Naive B cell (primary cell): Measurements from ENCODE around the gene RALGPS1. TPM values are rescaled to one million over a fixed set of nuclear protein-coding genes. Genes with fewer than 3 reads are reported as not detected.
"Not testable (repeated sequence)": the region's sequence is repeated elsewhere in the genome, so short reads cannot be mapped to it uniquely, and the experiment has no call there.

Experiments used
- ATAC-seq, 2 donors: fragments of 150-1000 bp; cut with Tn5 transposase; 2 replicates each; pipeline ENCODE4 v1.10.0; 2021; ENCODE audit warnings: low read depth in 2 of 2, mild to moderate bottlenecking in 2 of 2, moderate library complexity in 2 of 2
- DNase-seq: peaks from one replicate; pipeline ENCODE4 v3.0.0; 2022
- H3K27ac Mint-ChIP-seq, 6 donors: one replicate each; pipeline ENCODE4 v1.8.0; 2020 to 2022; ENCODE audit warnings: mild to moderate bottlenecking in 6 of 6, mixed read lengths in 6 of 6, moderate library complexity in 5 of 6, inconsistent platforms in 2 of 6
- H3K27me3 Mint-ChIP-seq, 3 donors: one replicate each; pipeline ENCODE4 v1.8.0; 2021 to 2022; ENCODE audit warnings: mixed read lengths in 3 of 3, mild to moderate bottlenecking in 1 of 3
- H3K36me3 Mint-ChIP-seq, 2 donors: one replicate each; pipeline ENCODE4 v1.8.0; 2020 to 2022; ENCODE audit warnings: mixed read lengths in 2 of 2, inconsistent platforms in 1 of 2, mild to moderate bottlenecking in 1 of 2
- H3K4me1 Mint-ChIP-seq, 3 donors: one replicate each; pipeline ENCODE4 v1.8.0; 2020 to 2022; ENCODE audit warnings: mixed read lengths in 3 of 3, inconsistent platforms in 1 of 3, mild to moderate bottlenecking in 1 of 3, moderate library complexity in 1 of 3
- H3K4me3 Mint-ChIP-seq, 8 donors: one replicate each; pipeline ENCODE4 v1.8.0; 2020 to 2022; ENCODE audit warnings: mild to moderate bottlenecking in 8 of 8, mixed read lengths in 8 of 8, moderate library complexity in 8 of 8, inconsistent platforms in 2 of 8
- H3K9me3 Mint-ChIP-seq, 7 donors: one replicate each; pipeline ENCODE4 v1.8.0; 2020 to 2022; ENCODE audit warnings: mixed read lengths in 7 of 7, mild to moderate bottlenecking in 5 of 7, inconsistent platforms in 2 of 7, moderate library complexity in 1 of 7
- polyA plus RNA-seq, 6 donors: library from polyadenylated mRNA; unstranded; fragments of 300-500 nt; fragmentation: Illumina TruSeq; gene quantifications; one replicate each; pipeline ENCODE4 v1.2.3, GENCODE V29; 2021; ENCODE audit warnings: low read depth in 6 of 6

The RALGPS1 gene
- polyA plus RNA-seq, 6 donors from 2014 or later: 3.0 to 7.9 (median 5.4) TPM

DNA sequence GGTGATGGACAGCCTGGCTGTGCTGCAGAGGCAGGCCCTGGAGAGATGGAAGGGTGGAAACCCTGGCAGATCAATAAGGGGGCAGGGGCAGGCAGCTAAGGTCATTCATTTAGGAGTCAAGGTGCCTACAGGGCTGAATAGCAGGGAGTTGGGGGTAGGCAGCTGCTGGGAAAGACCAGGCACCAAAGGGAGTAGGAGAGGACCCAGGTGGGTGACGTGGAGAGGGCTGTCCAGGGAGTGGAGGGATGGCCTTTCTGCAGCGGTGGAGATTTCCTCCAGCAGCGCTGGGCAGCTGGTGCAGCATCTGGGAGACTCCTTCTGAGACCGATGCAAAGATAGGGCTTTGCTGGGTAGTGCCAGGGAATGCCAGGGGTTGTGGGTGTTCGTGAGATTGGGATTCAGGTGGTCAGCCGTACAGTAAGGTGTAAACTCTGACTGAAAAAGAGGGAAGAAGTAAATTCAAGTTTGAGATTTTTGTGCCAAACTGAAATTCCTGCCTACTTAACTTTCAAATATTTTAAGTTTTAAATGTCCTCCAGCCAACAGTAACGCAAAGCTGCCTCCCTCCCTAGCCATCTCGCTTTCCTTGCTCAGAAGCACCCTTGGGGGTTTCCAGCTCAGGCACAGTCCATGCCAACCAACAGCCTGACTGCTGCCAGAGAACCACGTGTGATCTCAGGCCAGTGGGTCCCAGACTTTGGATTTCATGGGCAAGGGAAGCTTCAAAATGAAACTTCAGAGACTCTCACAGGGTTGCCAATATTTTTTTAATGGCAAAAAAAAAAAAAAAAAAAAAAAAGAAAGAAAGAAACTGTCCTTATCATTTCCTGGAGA lies 226.5 kb downstream of the RALGPS1 start:
- no peak for DNase-seq
- Mint-ChIP-seq H3K4me3 (no peak overlapping the region), H3K27ac (peak overlapping the region in 1 of 6 donors; percentile 34), H3K36me3 (peaks cover 0 to 4% of the 10 kb centered on the region in 2 donors), H3K27me3 (no peaks in the 10 kb centered on the region), H3K9me3 (peaks cover 0 to 2% (median 0%) of the 10 kb centered on the region in 7 donors), H3K4me1 (no peaks in the 10 kb centered on the region)
- no peak for ATAC-seq

GRCh38 chr9:127142291-127142690 lies 227.7 kb downstream of the RALGPS1 start:
- H3K4me3 Mint-ChIP-seq: no peak overlapping the region
- peaks cover 0 to 6% (median 2%) of the 10 kb centered on the region in 7 donors for H3K9me3 Mint-ChIP-seq
- H3K27ac Mint-ChIP-seq: no peak overlapping the region
- no peak for ATAC-seq
- H3K4me1 Mint-ChIP-seq: no peaks in the 10 kb centered on the region
- H3K36me3 Mint-ChIP-seq: peaks cover 0 to 4% of the 10 kb centered on the region in 2 donors
- H3K27me3 Mint-ChIP-seq: no peaks in the 10 kb centered on the region
- DNase-seq: no peak

- H3K9me3 Mint-ChIP-seq: peaks cover 0 to 6% (median 2%) of the 10 kb centered on the region in 7 donors
- DNase-seq: no peak
- no peak for ATAC-seq
- H3K36me3 Mint-ChIP-seq: peaks cover 0 to 4% of the 10 kb centered on the region in 2 donors
- H3K27me3 Mint-ChIP-seq: no peaks in the 10 kb centered on the region
- H3K4me3 Mint-ChIP-seq: no peak overlapping the region
- H3K27ac Mint-ChIP-seq: peak overlapping the region in 2 of 6 donors; percentile 1 to 31
- H3K4me1 Mint-ChIP-seq: no peaks in the 10 kb centered on the region
Measured at GRCh38 chr9:127142931-127143464, 228.4 kb downstream of the RALGPS1 start.

DNA sequence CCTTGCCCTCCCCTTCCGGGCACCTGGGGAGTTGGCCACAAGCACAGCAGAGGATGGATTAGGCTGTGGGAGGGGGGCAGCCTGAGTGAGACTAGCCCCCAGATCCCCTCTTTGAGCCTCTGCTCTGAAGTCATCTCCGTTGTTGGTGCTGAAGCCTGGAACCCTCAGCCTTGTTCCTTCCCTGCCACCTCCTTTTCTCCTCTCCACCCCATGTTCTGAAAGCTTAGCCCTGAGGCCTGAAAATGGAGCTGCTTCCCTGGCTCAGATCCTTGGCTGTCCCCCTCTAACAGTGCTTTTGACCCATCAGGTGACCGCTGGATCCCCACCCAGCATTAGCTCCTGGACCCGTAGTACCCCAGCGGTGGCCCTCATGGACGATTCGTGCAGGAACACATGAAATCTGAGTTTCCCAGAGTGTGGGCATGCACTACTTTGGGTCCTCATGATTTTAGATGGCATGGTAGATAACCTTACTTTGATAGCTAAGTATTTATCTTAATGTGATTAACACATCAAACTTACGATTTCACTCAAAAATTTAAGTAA lies 229.4 kb downstream of the RALGPS1 start:
- no peak for ATAC-seq
- H3K36me3 Mint-ChIP-seq: peaks cover 0 to 4% of the 10 kb centered on the region in 2 donors
- H3K4me3 Mint-ChIP-seq: no peak overlapping the region
- H3K27me3 Mint-ChIP-seq: no peaks in the 10 kb centered on the region
- peak overlapping the region in 1 of 6 donors; percentile 55 for H3K27ac Mint-ChIP-seq
- no peak for DNase-seq
- no peaks in the 10 kb centered on the region for H3K4me1 Mint-ChIP-seq
- peaks cover 0 to 6% (median 2%) of the 10 kb centered on the region in 7 donors for H3K9me3 Mint-ChIP-seq

GRCh38 chr9:127144670-127145445 lies 230.3 kb downstream of the RALGPS1 start:
- Mint-ChIP-seq H3K9me3 (peaks cover 0 to 6% (median 2%) of the 10 kb centered on the region in 7 donors), H3K27ac (peak overlapping the region in 1 of 6 donors; percentile 8), H3K36me3 (peaks cover 0 to 4% of the 10 kb centered on the region in 2 donors), H3K4me1 (no peaks in the 10 kb centered on the region), H3K27me3 (no peaks in the 10 kb centered on the region), H3K4me3 (no peak overlapping the region)
- DNase-seq (no peak), ATAC-seq (no peak)

GRCh38 chr9:127146841-127147240 lies 232.3 kb downstream of the RALGPS1 start:
- not testable (repeated sequence) for H3K4me3 Mint-ChIP-seq, H3K4me1 Mint-ChIP-seq, H3K27ac Mint-ChIP-seq, ATAC-seq, H3K27me3 Mint-ChIP-seq, DNase-seq, H3K36me3 Mint-ChIP-seq, H3K9me3 Mint-ChIP-seq

- no peaks in the 10 kb centered on the region for H3K4me1 Mint-ChIP-seq
- H3K4me3 Mint-ChIP-seq: no peak overlapping the region
- H3K9me3 Mint-ChIP-seq: peaks cover 0 to 6% (median 2%) of the 10 kb centered on the region in 7 donors
- DNase-seq (no peak), ATAC-seq (no peak)
- H3K36me3 Mint-ChIP-seq: peaks cover 0 to 4% of the 10 kb centered on the region in 2 donors
- H3K27me3 Mint-ChIP-seq: no peaks in the 10 kb centered on the region
- no peak overlapping the region for H3K27ac Mint-ChIP-seq
Measured at GRCh38 chr9:127147251-127147650, 232.7 kb downstream of the RALGPS1 start.

GRCh38 chr9:127148014-127148413 lies 233.4 kb downstream of the RALGPS1 start:
- Mint-ChIP-seq H3K4me1 (peaks cover 1 to 4% (median 2%) of the 10 kb centered on the region in 3 donors), H3K27ac (no peak overlapping the region), H3K9me3 (peaks cover 0 to 6% (median 2%) of the 10 kb centered on the region in 7 donors), H3K4me3 (no peak overlapping the region), H3K36me3 (peaks cover 0 to 4% of the 10 kb centered on the region in 2 donors), H3K27me3 (no peaks in the 10 kb centered on the region)
- ATAC-seq (no peak), DNase-seq (no peak)

GRCh38 chr9:127149010-127149409 lies 234.4 kb downstream of the RALGPS1 start:
- peaks cover 0 to 4% of the 10 kb centered on the region in 2 donors for H3K36me3 Mint-ChIP-seq
- H3K27ac Mint-ChIP-seq: no peak overlapping the region
- H3K4me3 Mint-ChIP-seq: no peak overlapping the region
- DNase-seq (no peak), ATAC-seq (no peak)
- peaks cover 0 to 6% (median 2%) of the 10 kb centered on the region in 7 donors for H3K9me3 Mint-ChIP-seq
- peaks cover 10 to 14% (median 11%) of the 10 kb centered on the region in 3 donors for H3K4me1 Mint-ChIP-seq
- H3K27me3 Mint-ChIP-seq: no peaks in the 10 kb centered on the region

DNA sequence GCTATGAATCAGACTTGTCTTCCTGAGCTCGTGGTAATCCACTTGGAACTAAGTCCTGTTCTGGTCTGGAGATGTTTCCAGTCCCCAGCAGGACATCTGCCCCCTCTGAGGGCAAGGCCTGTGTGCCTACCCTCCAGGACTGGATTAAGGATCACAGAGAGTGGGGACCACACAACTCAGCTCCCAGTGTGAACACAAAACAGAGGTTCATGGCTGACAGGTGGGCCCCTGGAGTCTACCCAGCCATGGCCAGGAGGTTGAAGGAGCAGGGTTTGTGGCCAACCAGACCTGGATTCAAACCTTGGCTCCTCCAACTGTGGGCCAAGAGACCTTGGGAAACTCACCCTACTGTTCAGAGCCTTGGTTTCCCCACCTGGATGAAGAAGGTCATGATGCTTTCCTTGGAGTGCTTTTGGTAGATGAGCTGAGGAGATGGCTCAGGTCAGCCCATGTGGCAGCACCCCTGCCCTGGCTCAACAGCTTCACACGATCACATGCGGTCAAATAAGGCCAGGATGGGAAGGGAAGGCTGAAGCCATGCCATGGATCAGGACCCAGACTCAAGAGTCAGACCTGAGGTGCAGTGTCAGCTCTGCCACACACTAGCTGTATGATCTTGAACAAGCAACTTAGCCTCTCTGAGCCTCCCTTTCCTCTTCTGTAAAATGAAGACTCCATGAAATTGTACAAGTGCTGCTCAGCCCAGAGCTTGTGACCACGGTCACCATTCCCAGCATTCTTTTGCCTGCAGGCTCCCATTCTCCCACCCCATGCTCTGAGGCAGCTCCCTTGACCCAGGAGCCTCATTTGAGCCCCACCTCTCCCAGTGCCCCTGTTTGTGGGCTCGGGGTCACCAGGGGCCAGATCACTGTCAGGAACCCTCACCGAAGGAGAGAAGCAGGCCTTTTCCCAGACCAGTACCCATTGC lies 235.1 kb downstream of the RALGPS1 start:
- Mint-ChIP-seq H3K27me3 (no peaks in the 10 kb centered on the region), H3K4me3 (no peak overlapping the region), H3K9me3 (peaks cover 0 to 6% (median 2%) of the 10 kb centered on the region in 7 donors), H3K36me3 (peaks cover 0 to 4% of the 10 kb centered on the region in 2 donors), H3K4me1 (peaks cover 14 to 21% (median 18%) of the 10 kb centered on the region in 3 donors), H3K27ac (no peak overlapping the region)
- DNase-seq (no peak), ATAC-seq (no peak)

GRCh38 chr9:127153501-127153900 lies 238.9 kb downstream of the RALGPS1 start:
- Mint-ChIP-seq H3K9me3 (no peaks in the 10 kb centered on the region), H3K27me3 (no peaks in the 10 kb centered on the region), H3K4me1 (peaks cover 14 to 29% (median 23%) of the 10 kb centered on the region in 3 donors), H3K4me3 (peak overlapping the region in 1 of 8 donors; percentile 70), H3K27ac (peak overlapping the region in 4 of 6 donors; percentile 37 to 85 (median 68)), H3K36me3 (no peaks in the 10 kb centered on the region)
- ATAC-seq (no peak), DNase-seq (no peak)

- DNase-seq (no peak), ATAC-seq (peak in 1 of 2 donors; percentile 8)
- no peaks in the 10 kb centered on the region for H3K27me3 Mint-ChIP-seq
- no peaks in the 10 kb centered on the region for H3K9me3 Mint-ChIP-seq
- H3K27ac Mint-ChIP-seq: peak overlapping the region in 2 of 6 donors; percentile 67
- no peaks in the 10 kb centered on the region for H3K36me3 Mint-ChIP-seq
- H3K4me1 Mint-ChIP-seq: peaks cover 14 to 29% (median 23%) of the 10 kb centered on the region in 3 donors
- H3K4me3 Mint-ChIP-seq: peak overlapping the region in 3 of 8 donors; percentile 25 to 59 (median 29)
Measured at GRCh38 chr9:127154003-127154389, 239.4 kb downstream of the RALGPS1 start.
